Measurements from ENCODE around the gene RIPK1. TPM values are rescaled to one million over a fixed set of nuclear protein-coding genes. Genes with fewer than 3 reads are reported as not detected.

The RIPK1 gene
- total RNA-seq, 1 donor from 2014 or later = 26.3 TPM

- no peak for TF ChIP-seq CTCF (IDR thresholded peaks at IDR 0.05)
- H3K36me3 ChIP-seq = no peaks in the 10 kb centered on the region
- intact Hi-C loops (cut with DNase I) = loop anchor here (10.0 kb wide), 1 partner anchor 132 kb away; the partner anchor contains the start of gene PSMG4
- no peaks in the 10 kb centered on the region for H3K9me3 ChIP-seq
- no peak for ATAC-seq
- no peaks in the 10 kb centered on the region for H3K27me3 ChIP-seq (ENCODE audit: low read depth)
- no peak for DNase-seq
- H3K27ac ChIP-seq = no peak overlapping the region
- H3K4me3 ChIP-seq = no peak overlapping the region
- peaks cover 11% of the 10 kb centered on the region for H3K4me1 ChIP-seq
These were observed 54.5 kb downstream of the RIPK1 start for GRCh38 chr6:3122823-3123182.

- no peak for DNase-seq
- Histone ChIP-seq H3K9me3 (no peaks in the 10 kb centered on the region), H3K4me3 (no peak overlapping the region), H3K36me3 (peaks cover 10% of the 10 kb centered on the region), H3K27ac (no peak overlapping the region), H3K27me3 (ENCODE audit: low read depth) (no peaks in the 10 kb centered on the region), H3K4me1 (peaks cover under 1% of the 10 kb centered on the region)
- ATAC-seq = no peak
- intact Hi-C loops (cut with DNase I) = loop anchor here (10.0 kb wide), 1 partner anchor 130 kb away; the partner anchor contains the start of gene PSMG4
- TF ChIP-seq CTCF (IDR thresholded peaks at IDR 0.05) = no peak
These were observed 56.4 kb downstream of the RIPK1 start for GRCh38 chr6:3124667-3125066.

GRCh38 chr6:3125815-3126214 lies 57.5 kb downstream of the RIPK1 start:
- no peaks in the 10 kb centered on the region for H3K27me3 ChIP-seq (ENCODE audit: low read depth)
- H3K9me3 ChIP-seq = no peaks in the 10 kb centered on the region
- TF ChIP-seq CTCF (IDR thresholded peaks at IDR 0.05) = no peak
- DNase-seq (no peak), ATAC-seq (no peak)
- no peak overlapping the region for H3K4me3 ChIP-seq
- H3K36me3 ChIP-seq = peaks cover 17% of the 10 kb centered on the region
- H3K27ac ChIP-seq = no peak overlapping the region
- intact Hi-C loops (cut with DNase I) = loop anchor here (10.0 kb wide), 1 partner anchor 129 kb away; the partner anchor contains the start of gene PSMG4
- H3K4me1 ChIP-seq = no peaks in the 10 kb centered on the region

- no peak overlapping the region for H3K27ac ChIP-seq
- H3K36me3 ChIP-seq = peaks cover 29% of the 10 kb centered on the region
- no peak for TF ChIP-seq CTCF (IDR thresholded peaks at IDR 0.05)
- ATAC-seq = no peak
- H3K4me1 ChIP-seq = no peaks in the 10 kb centered on the region
- H3K9me3 ChIP-seq = no peaks in the 10 kb centered on the region
- DNase-seq = no peak
- H3K4me3 ChIP-seq = no peak overlapping the region
- intact Hi-C loops (cut with DNase I) = loop anchor here (10.0 kb wide), 1 partner anchor 126 kb away; the partner anchor contains the start of gene PSMG4
- no peaks in the 10 kb centered on the region for H3K27me3 ChIP-seq (ENCODE audit: low read depth)
These were observed 60.2 kb downstream of the RIPK1 start for GRCh38 chr6:3128356-3129108.

GRCh38 chr6:3131695-3132094 lies 63.4 kb downstream of the RIPK1 start:
- Histone ChIP-seq H3K27ac (no peak overlapping the region), H3K4me1 (no peaks in the 10 kb centered on the region), H3K27me3 (ENCODE audit: low read depth) (no peaks in the 10 kb centered on the region), H3K9me3 (no peaks in the 10 kb centered on the region), H3K4me3 (no peak overlapping the region), H3K36me3 (peaks cover 29% of the 10 kb centered on the region)
- intact Hi-C loops (cut with DNase I) = no loop called here
- DNase-seq (no peak), ATAC-seq (no peak)
- no peak for TF ChIP-seq CTCF (IDR thresholded peaks at IDR 0.05)
